ENCODE measurements around the gene XBP1. TPM values are rescaled to one million over a fixed set of nuclear protein-coding genes. Genes with fewer than 3 reads are reported as not detected.

The XBP1 gene
- total and polyA plus RNA-seq, 2 donors (not counting 3 experiments of a cell fraction or from before 2014, with no cell fraction given) = 90.4 to 102 TPM

- H3K4me3 ChIP-seq (replicated peaks in 1 of 3; ENCODE audit: insufficient read depth in 1 of 3, low read depth in 1 of 3, low read length in 3 of 3) = no peak overlapping the region
- H3K27ac ChIP-seq (ENCODE audit: insufficient read depth, low read depth, low read length) = no peak overlapping the region
- H3K27me3 ChIP-seq (ENCODE audit: control insufficient read depth in 2 of 2, insufficient read depth in 2 of 2, low read length in 2 of 2) = no peaks in the 10 kb centered on the region
- no peaks in the 10 kb centered on the region for H3K36me3 ChIP-seq (ENCODE audit: control insufficient read depth in 2 of 2, extremely low read depth in 1 of 2, insufficient read depth in 2 of 2, low read length in 2 of 2)
- no peak for TF ChIP-seq POLR2A (IDR thresholded peaks at IDR 0.05; ENCODE audit: low read depth, low read length)
- TF ChIP-seq FOS (IDR thresholded peaks at IDR 0.05; ENCODE audit: borderline replicate concordance, insufficient read depth, low read length) = no peak
- TF ChIP-seq POLR2AphosphoS5 (IDR thresholded peaks at IDR 0.05; ENCODE audit: insufficient read depth, low read depth, low read length) = no peak
- no peak for TF ChIP-seq CTCF (IDR thresholded peaks at IDR 0.05; ENCODE audit: extremely low read depth in 1 of 2, insufficient read depth in 1 of 2, low read depth in 1 of 2, low read length in 2 of 2)
- no peak for TF ChIP-seq EZH2 (IDR thresholded peaks at IDR 0.05; ENCODE audit: borderline replicate concordance, low read depth, low read length, severe bottlenecking)
- no peak for TF ChIP-seq MAX (IDR thresholded peaks at IDR 0.05; ENCODE audit: insufficient read depth, insufficient read length)
- TF ChIP-seq MYC (IDR thresholded peaks at IDR 0.05; ENCODE audit: low read depth, low read length) = no peak
- no peak for TF ChIP-seq GATA2 (IDR thresholded peaks at IDR 0.05; ENCODE audit: insufficient read depth, insufficient read length, low read depth, low read length)
- no peak for TF ChIP-seq JUN (IDR thresholded peaks at IDR 0.05; ENCODE audit: borderline replicate concordance, insufficient read depth, insufficient read length, low read depth)
- H3K9me3 ChIP-seq (replicated peaks; ENCODE audit: control insufficient read depth, insufficient read depth, low read length) = no peaks in the 10 kb centered on the region
- no peaks in the 10 kb centered on the region for H3K79me2 ChIP-seq (ENCODE audit: control insufficient read depth, insufficient read depth, low read length)
- CTCF ChIA-PET = interaction anchor here (0.6 to 0.7 kb wide), 2 partner anchors 8 to 47 kb away, joined by 3 read pairs; no protein-coding TSS in a partner anchor
- no peaks in the 10 kb centered on the region for H3K9me1 ChIP-seq (replicated peaks; ENCODE audit: control insufficient read depth, extremely low read depth, insufficient read depth, low read length)
- no peaks in the 10 kb centered on the region for H3K4me1 ChIP-seq (ENCODE audit: control insufficient read depth, extremely low read depth, insufficient read depth, low read length)
- no peak overlapping the region for H3K9ac ChIP-seq (replicated peaks; ENCODE audit: extremely low read depth, insufficient read depth, low read length)
- H4K20me1 ChIP-seq (replicated peaks; ENCODE audit: control insufficient read depth, extremely low read depth, insufficient read depth, low read length) = no peaks in the 10 kb centered on the region
- H2AFZ ChIP-seq (ENCODE audit: low read depth, low read length) = no peak overlapping the region
- no peak for DNase-seq (ENCODE audit: low read depth, low spot score)
- FAIRE-seq = no peak
- intact Hi-C loops (cut with micrococcal nuclease) = no loop called here
- BruUV-seq (replicated peaks) = no TSS peak
- dilution Hi-C loops (cut with MboI; ENCODE audit: extremely low pct_ligation_motif_present, low sequenced_read_pairs) = no loop called here
- no peak overlapping the region for H3K4me2 ChIP-seq (ENCODE audit: insufficient read depth, low read length)
- POLR2A ChIA-PET = no interaction called here
Observed at GRCh38 chr22:28837640-28838039, 37.3 kb upstream of the XBP1 start.

All from endothelial cell of umbilical vein (primary cell).